Liver (tissue), 9 donors: Measurements from ENCODE around the gene WASL. TPM values are rescaled to one million over a fixed set of nuclear protein-coding genes. Genes with fewer than 3 reads are reported as not detected.

Experiments used
- DNase-seq: peaks from one replicate; pipeline ENCODE4 v3.0.0-alpha.2; 2017; ENCODE audit warnings: low spot score
- H3K27ac ChIP-seq, 2 donors: one replicate each; pipeline ENCODE4 v1.7.0; 2013; ENCODE audit warnings: inconsistent platforms in 2 of 2, low read length in 2 of 2, control low read depth in 1 of 2, low read depth in 1 of 2, mild to moderate bottlenecking in 1 of 2
- H3K27me3 ChIP-seq, 4 donors: one replicate each; pipeline versions ENCODE4 v1.6.1 to v1.7.0; 2013; ENCODE audit warnings: low read length in 3 of 4, inconsistent platforms in 1 of 4, mild to moderate bottlenecking in 1 of 4, moderate library complexity in 1 of 4; ENCODE audit not compliant: control insufficient read depth in 4 of 4, insufficient read depth in 4 of 4
- H3K36me3 ChIP-seq, 4 donors: one replicate each; pipeline versions ENCODE4 v1.6.1 to v1.7.0; 2013; ENCODE audit warnings: low read length in 3 of 4, mild to moderate bottlenecking in 3 of 4, low read depth in 1 of 4, moderate library complexity in 1 of 4; ENCODE audit not compliant: control insufficient read depth in 4 of 4, insufficient read depth in 3 of 4
- H3K4me1 ChIP-seq, 4 donors: one replicate each; pipeline versions ENCODE4 v1.6.1 to v1.7.0; 2013; ENCODE audit warnings: low read length in 3 of 4, mild to moderate bottlenecking in 3 of 4, moderate library complexity in 1 of 4; ENCODE audit not compliant: control insufficient read depth in 4 of 4, insufficient read depth in 4 of 4
- H3K4me3 ChIP-seq, 3 donors: one replicate each; pipeline versions ENCODE4 v1.6.1 to v1.7.0; 2013; ENCODE audit warnings: low read length in 3 of 3, control low read depth in 1 of 3, low read depth in 1 of 3, mild to moderate bottlenecking in 1 of 3
- H3K9ac ChIP-seq, 2 donors: one replicate each; pipeline ENCODE4 v1.7.0; 2013; ENCODE audit warnings: low read length in 2 of 2, mild to moderate bottlenecking in 2 of 2, moderate library complexity in 2 of 2, control low read depth in 1 of 2, low read depth in 1 of 2
- H3K9me3 ChIP-seq, 4 donors: one replicate each; pipeline versions ENCODE4 v1.6.1 to v1.7.0; 2013; ENCODE audit warnings: low read length in 3 of 4; ENCODE audit not compliant: control insufficient read depth in 4 of 4
- EGR1 ChIP-seq, 2 donors: IDR thresholded peaks; 2 replicates each; pipeline ENCODE4 v1.6.1; 2016 to 2018; ENCODE audit warnings: antibody characterized with exemption in 2 of 2, low read depth in 2 of 2
- FOXA1 ChIP-seq: IDR thresholded peaks from 2 replicates; pipeline ENCODE4 v1.6.1; 2016; ENCODE audit warnings: antibody characterized with exemption
- FOXA2 ChIP-seq: IDR thresholded peaks from 2 replicates; pipeline ENCODE4 v1.6.1; 2016; ENCODE audit warnings: antibody characterized with exemption
- GABPA ChIP-seq, 2 donors: IDR thresholded peaks in 1 of 2; conservative IDR thresholded peaks in 1 of 2; 2 replicates each; pipeline ENCODE4 v1.6.1; 2016; ENCODE audit warnings: antibody characterized with exemption in 2 of 2, mild to moderate bottlenecking in 1 of 2, moderate library complexity in 1 of 2
- HNF4A ChIP-seq, 2 donors: conservative IDR thresholded peaks; 2 replicates each; pipeline ENCODE4 v1.6.1; 2016; ENCODE audit warnings: antibody characterized with exemption in 2 of 2, mild to moderate bottlenecking in 2 of 2
- HNF4G ChIP-seq: IDR thresholded peaks from 2 replicates; pipeline ENCODE4 v1.6.1; 2016; ENCODE audit warnings: antibody characterized with exemption
- JUND ChIP-seq, 2 donors: IDR thresholded peaks; 2 replicates each; pipeline ENCODE4 v1.6.1; 2016; ENCODE audit warnings: antibody characterized with exemption in 2 of 2
- NR2F2 ChIP-seq: IDR thresholded peaks from 2 replicates; pipeline ENCODE4 v1.6.1; 2016; ENCODE audit warnings: antibody characterized with exemption
- RAD21 ChIP-seq, 2 donors: IDR thresholded peaks; 2 replicates each; pipeline ENCODE4 v1.6.1; 2016; ENCODE audit warnings: antibody characterized with exemption in 2 of 2, mild to moderate bottlenecking in 2 of 2
- RXRA ChIP-seq, 2 donors: IDR thresholded peaks; 2 replicates each; pipeline ENCODE4 v1.6.1; 2017 to 2018; ENCODE audit warnings: antibody characterized with exemption in 2 of 2, mild to moderate bottlenecking in 1 of 2
- SP1 ChIP-seq: IDR thresholded peaks from 2 replicates; pipeline ENCODE4 v1.6.1; 2018; ENCODE audit warnings: antibody characterized with exemption, mild to moderate bottlenecking
- TAF1 ChIP-seq: conservative IDR thresholded peaks from 2 replicates; pipeline ENCODE4 v1.6.1; 2016; ENCODE audit warnings: antibody characterized with exemption, mild to moderate bottlenecking
- YY1 ChIP-seq: IDR thresholded peaks from 2 replicates; pipeline ENCODE4 v1.6.1; 2016; ENCODE audit warnings: antibody characterized with exemption, mild to moderate bottlenecking
- WGBS: extraction: QIAGEN DNeasy Blood & Tissue Kit; methylation state at CpG from one replicate; pipeline ENCODE4 v1.1.7; 2013; 5-methylcytosine and 5-hydroxymethylcytosine counted together
- polyA plus RNA-seq, 2 donors: library from polyadenylated mRNA; stranded (reverse) in 1 of 2; unstranded in 1 of 2; fragments of 200-250 nt in 1 of 2; fragments of >200 nt in 1 of 2; fragmentation: Nextera tagmentation in 1 of 2; extraction: Ambion mirVana in 1 of 2; gene quantifications; one replicate each; pipeline versions ENCODE4 v1.2.1 to v1.2.3, GENCODE V29; 2013 to 2015
- total RNA-seq, 2 donors: library from RNA; depleted of rRNA; stranded (reverse); fragments of >200 nt; gene quantifications; one replicate each; pipeline ENCODE4 v1.2.3, GENCODE V29; 2014
- TF ChIP-seq, protein P1 (sequence below): IDR thresholded peaks from 2 replicates; pipeline ENCODE4 v1.6.1; 2016; ENCODE audit warnings: antibody characterized with exemption, mild to moderate bottlenecking
- TF ChIP-seq, protein P2 (sequence below): fragments of 150-350 bp; IDR thresholded peaks from 2 replicates; pipeline ENCODE4 v1.5.1; 2017; ENCODE audit warnings: improper control_type of control experiment, low read depth, low read length; ENCODE audit not compliant: missing input control
- TF ChIP-seq, protein P3 (sequence below): IDR thresholded peaks from 2 replicates; pipeline ENCODE4 v1.6.1; 2016; ENCODE audit warnings: antibody characterized with exemption
- TF ChIP-seq, protein P4 (sequence below): IDR thresholded peaks from 2 replicates; pipeline ENCODE4 v1.6.1; 2016; ENCODE audit warnings: antibody characterized with exemption
- TF ChIP-seq, protein P5 (sequence below): IDR thresholded peaks from 2 replicates; pipeline ENCODE4 v1.6.1; 2016; ENCODE audit warnings: antibody characterized with exemption
- donor health status: healthy.
- donor health status: healthy.
- donor health status: healthy.
- donor health status: healthy.
- donor health status: healthy.

The WASL gene
- total and polyA plus RNA-seq, 4 donors = 12.9 to 20.7 (median 18.1) TPM

DNA sequence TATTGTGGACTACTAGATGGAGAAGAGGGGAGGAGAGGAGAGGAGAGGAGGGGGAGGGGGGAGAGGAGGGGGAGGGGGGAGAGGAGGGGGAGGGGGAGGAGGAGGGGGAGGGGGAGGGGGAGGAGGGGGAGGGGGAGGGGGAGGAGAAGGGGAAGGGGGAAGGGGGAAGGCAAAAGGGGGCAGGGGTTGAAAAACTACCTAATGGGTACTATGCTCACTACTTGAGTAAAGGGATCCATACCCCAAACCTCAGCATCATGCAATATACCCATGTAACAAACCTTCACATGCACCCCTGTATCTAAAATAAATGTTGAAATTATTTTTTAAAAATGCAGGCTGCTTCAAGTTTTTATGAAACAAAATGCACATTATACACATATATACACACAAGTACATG, 108.2 kb downstream of the WASL start:
- Histone ChIP-seq H3K27me3 (no peaks in the 10 kb centered on the region), H3K27ac (no peak overlapping the region), H3K9me3 (no peaks in the 10 kb centered on the region), H3K9ac (no peak overlapping the region), H3K36me3 (no peaks in the 10 kb centered on the region), H3K4me3 (no peak overlapping the region), H3K4me1 (peaks cover 0 to 12% (median 9%) of the 10 kb centered on the region in 4 donors)
- TF ChIP-seq GABPA (IDR thresholded peaks at IDR 0.05 in 1 of 2, conservative IDR thresholded peaks at IDR 0.05 in 1 of 2) (no peak), HNF4G (no peak), EGR1 (IDR thresholded peaks at IDR 0.05; ENCODE audit: low read depth in 2 of 2) (no peak), RAD21 (IDR thresholded peaks at IDR 0.05) (no peak), NR2F2 (no peak), TAF1 (no peak), HNF4A (conservative IDR thresholded peaks at IDR 0.05) (no peak), JUND (IDR thresholded peaks at IDR 0.05) (no peak), FOXA1 (no peak), RXRA (IDR thresholded peaks at IDR 0.05) (no peak), SP1 (no peak), YY1 (no peak), FOXA2 (no peak)
- TF ChIP-seq, protein P1, sequence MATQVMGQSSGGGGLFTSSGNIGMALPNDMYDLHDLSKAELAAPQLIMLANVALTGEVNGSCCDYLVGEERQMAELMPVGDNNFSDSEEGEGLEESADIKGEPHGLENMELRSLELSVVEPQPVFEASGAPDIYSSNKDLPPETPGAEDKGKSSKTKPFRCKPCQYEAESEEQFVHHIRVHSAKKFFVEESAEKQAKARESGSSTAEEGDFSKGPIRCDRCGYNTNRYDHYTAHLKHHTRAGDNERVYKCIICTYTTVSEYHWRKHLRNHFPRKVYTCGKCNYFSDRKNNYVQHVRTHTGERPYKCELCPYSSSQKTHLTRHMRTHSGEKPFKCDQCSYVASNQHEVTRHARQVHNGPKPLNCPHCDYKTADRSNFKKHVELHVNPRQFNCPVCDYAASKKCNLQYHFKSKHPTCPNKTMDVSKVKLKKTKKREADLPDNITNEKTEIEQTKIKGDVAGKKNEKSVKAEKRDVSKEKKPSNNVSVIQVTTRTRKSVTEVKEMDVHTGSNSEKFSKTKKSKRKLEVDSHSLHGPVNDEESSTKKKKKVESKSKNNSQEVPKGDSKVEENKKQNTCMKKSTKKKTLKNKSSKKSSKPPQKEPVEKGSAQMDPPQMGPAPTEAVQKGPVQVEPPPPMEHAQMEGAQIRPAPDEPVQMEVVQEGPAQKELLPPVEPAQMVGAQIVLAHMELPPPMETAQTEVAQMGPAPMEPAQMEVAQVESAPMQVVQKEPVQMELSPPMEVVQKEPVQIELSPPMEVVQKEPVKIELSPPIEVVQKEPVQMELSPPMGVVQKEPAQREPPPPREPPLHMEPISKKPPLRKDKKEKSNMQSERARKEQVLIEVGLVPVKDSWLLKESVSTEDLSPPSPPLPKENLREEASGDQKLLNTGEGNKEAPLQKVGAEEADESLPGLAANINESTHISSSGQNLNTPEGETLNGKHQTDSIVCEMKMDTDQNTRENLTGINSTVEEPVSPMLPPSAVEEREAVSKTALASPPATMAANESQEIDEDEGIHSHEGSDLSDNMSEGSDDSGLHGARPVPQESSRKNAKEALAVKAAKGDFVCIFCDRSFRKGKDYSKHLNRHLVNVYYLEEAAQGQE = no peak
- TF ChIP-seq, protein P2, sequence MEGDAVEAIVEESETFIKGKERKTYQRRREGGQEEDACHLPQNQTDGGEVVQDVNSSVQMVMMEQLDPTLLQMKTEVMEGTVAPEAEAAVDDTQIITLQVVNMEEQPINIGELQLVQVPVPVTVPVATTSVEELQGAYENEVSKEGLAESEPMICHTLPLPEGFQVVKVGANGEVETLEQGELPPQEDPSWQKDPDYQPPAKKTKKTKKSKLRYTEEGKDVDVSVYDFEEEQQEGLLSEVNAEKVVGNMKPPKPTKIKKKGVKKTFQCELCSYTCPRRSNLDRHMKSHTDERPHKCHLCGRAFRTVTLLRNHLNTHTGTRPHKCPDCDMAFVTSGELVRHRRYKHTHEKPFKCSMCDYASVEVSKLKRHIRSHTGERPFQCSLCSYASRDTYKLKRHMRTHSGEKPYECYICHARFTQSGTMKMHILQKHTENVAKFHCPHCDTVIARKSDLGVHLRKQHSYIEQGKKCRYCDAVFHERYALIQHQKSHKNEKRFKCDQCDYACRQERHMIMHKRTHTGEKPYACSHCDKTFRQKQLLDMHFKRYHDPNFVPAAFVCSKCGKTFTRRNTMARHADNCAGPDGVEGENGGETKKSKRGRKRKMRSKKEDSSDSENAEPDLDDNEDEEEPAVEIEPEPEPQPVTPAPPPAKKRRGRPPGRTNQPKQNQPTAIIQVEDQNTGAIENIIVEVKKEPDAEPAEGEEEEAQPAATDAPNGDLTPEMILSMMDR = no peak
- TF ChIP-seq, protein P3, sequence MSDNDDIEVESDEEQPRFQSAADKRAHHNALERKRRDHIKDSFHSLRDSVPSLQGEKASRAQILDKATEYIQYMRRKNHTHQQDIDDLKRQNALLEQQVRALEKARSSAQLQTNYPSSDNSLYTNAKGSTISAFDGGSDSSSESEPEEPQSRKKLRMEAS = no peak
- TF ChIP-seq, protein P4, sequence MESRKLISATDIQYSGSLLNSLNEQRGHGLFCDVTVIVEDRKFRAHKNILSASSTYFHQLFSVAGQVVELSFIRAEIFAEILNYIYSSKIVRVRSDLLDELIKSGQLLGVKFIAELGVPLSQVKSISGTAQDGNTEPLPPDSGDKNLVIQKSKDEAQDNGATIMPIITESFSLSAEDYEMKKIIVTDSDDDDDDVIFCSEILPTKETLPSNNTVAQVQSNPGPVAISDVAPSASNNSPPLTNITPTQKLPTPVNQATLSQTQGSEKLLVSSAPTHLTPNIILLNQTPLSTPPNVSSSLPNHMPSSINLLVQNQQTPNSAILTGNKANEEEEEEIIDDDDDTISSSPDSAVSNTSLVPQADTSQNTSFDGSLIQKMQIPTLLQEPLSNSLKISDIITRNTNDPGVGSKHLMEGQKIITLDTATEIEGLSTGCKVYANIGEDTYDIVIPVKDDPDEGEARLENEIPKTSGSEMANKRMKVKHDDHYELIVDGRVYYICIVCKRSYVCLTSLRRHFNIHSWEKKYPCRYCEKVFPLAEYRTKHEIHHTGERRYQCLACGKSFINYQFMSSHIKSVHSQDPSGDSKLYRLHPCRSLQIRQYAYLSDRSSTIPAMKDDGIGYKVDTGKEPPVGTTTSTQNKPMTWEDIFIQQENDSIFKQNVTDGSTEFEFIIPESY = no peak
- no peak for DNase-seq

DNA sequence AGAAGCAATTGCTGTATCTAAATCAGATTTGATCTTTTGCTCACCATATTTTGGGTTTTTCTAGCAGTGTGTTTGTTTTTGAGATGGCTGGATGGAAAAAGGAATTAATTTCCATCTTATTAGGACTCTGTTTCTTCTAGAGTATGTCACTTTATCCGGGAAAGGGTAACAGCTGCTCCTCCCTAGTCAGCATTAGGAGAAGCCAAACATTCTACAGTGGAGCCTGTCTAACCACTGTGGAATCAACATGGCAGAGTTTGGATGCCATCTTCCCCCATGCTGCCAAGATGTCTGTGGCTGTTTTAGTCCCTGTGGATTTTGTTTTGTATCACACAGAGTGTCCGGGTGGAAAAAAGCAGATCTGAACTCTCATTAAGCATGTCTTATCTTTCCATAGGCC, 109.2 kb downstream of the WASL start:
- Histone ChIP-seq H3K27ac (no peak overlapping the region), H3K36me3 (no peaks in the 10 kb centered on the region), H3K4me1 (peaks cover 0 to 12% (median 9%) of the 10 kb centered on the region in 4 donors), H3K4me3 (no peak overlapping the region), H3K9me3 (no peaks in the 10 kb centered on the region), H3K27me3 (no peaks in the 10 kb centered on the region), H3K9ac (no peak overlapping the region)
- DNase-seq = no peak
- WGBS = 91% methylated on average over 2 of the region's 2 CpGs
- no peak for TF ChIP-seq RAD21 (IDR thresholded peaks at IDR 0.05)
- TF ChIP-seq NR2F2 = no peak
- no peak for TF ChIP-seq JUND (IDR thresholded peaks at IDR 0.05)
- TF ChIP-seq, protein P5, sequence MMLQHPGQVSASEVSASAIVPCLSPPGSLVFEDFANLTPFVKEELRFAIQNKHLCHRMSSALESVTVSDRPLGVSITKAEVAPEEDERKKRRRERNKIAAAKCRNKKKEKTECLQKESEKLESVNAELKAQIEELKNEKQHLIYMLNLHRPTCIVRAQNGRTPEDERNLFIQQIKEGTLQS = no peak
- TF ChIP-seq GABPA (IDR thresholded peaks at IDR 0.05 in 1 of 2, conservative IDR thresholded peaks at IDR 0.05 in 1 of 2) = no peak
- no peak for TF ChIP-seq EGR1 (IDR thresholded peaks at IDR 0.05; ENCODE audit: low read depth in 2 of 2)
- TF ChIP-seq, protein P1 = no peak
- TF ChIP-seq, protein P4 = no peak
- TF ChIP-seq YY1 = no peak
- TF ChIP-seq HNF4G = no peak
